Sigmoid colon (tissue), 4 donors: ENCODE data around the gene GPR179.

Experiments used
- CTCF ChIP-seq, 4 experiments: fragments of 450-650 bp in 3 of 4; fragments of 200-600 bp in 1 of 4; IDR thresholded peaks; one replicate each; pipeline ENCODE4 v1.5.1; 2016 to 2019; ENCODE audit warnings: antibody characterized with exemption in 4 of 4, mild to moderate bottlenecking in 3 of 4, moderate library complexity in 2 of 4
- EP300 ChIP-seq, 4 donors: sonication (generic); formaldehyde crosslinking; IDR thresholded peaks; one replicate each; pipeline ENCODE4 v1.6.1; 2017; ENCODE audit warnings: antibody characterized with exemption in 4 of 4

DNA sequence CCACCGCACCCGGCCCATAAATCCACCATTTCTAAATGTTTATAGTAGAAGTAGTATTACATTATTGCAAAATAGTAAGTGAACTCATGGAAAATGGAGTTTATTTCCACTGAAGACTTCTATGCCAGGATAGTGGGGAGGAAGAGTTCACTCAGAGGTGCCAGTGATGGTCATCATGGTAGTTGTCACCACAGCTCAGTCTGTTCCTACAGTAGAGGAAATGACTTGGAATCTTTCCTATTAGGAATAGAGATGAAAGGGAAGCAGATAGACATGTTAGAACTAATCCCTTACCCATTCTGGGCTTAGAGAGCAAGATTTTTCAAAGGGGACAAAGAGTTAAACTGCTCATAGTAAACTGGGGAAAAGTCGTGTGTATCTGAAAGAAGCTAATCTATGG, 26.7 kb downstream of the GPR179 start:
- TF ChIP-seq CTCF (IDR thresholded peaks at IDR 0.05) (no peak), EP300 (IDR thresholded peaks at IDR 0.05) (no peak)
